PC-3 (cell line): ENCODE measurements around the gene TMEM38B. TPM values are rescaled to one million over a fixed set of nuclear protein-coding genes. Genes with fewer than 3 reads are reported as not detected.
A peak's percentile ranks its signal among the peaks of the same experiment; 100 is the strongest.

ENCODE experiments used
- ATAC-seq: fragments of 200-7000 bp; cut with Tn5 transposase; 2 replicates; pipeline ENCODE4 v1.9.1; 2020; ENCODE audit warnings: mild to moderate bottlenecking, moderate library complexity
- Bru-seq: library from RNA; stranded (reverse); fragments of 400-500 nt; gene quantifications from one replicate; lab custom pipeline; 2021; lab: Mats Ljungman, UMichigan
- BruChase-seq, 2 experiments: library from RNA; stranded (reverse); fragments of 400-500 nt; gene quantifications; one replicate each; lab custom pipeline; 2021; lab: Mats Ljungman, UMichigan
- BruUV-seq: library from RNA; stranded (reverse); fragments of 400-500 nt; replicated peaks from 2 replicates; lab custom pipeline; 2021; lab: Mats Ljungman, UMichigan
- CTCF ChIA-PET: fragments of 300-600 bp; sonication (Branson Sonifier 250); formaldehyde crosslinking; loops from one replicate; lab custom pipeline; 2022; ENCODE audit warnings: antibody characterized with exemption; lab: Charles Lee
- POLR2A ChIA-PET: fragments of 300-600 bp; sonication (Branson Sonifier 250); formaldehyde crosslinking; loops from one replicate; lab custom pipeline; 2022; ENCODE audit warnings: antibody characterized with exemption; ENCODE audit not compliant: unreplicated experiment; lab: Charles Lee
- DNase-seq: peaks from one replicate; pipeline ENCODE4 v3.0.0-alpha.2; 2015
- H2AFZ ChIP-seq: fragments of 300-600 bp; sonication (generic); 2 replicates; pipeline ENCODE4 v1.6.0; 2016; ENCODE audit warnings: antibody characterized with exemption, low read length
- H3F3A ChIP-seq: fragments of 300-600 bp; sonication (generic); one replicate; pipeline ENCODE4 v1.6.0; 2017; ENCODE audit warnings: antibody characterized with exemption, low read length, control low read depth, mild to moderate bottlenecking; ENCODE audit not compliant: unreplicated experiment
- H3K27ac ChIP-seq: fragments of 300-600 bp; sonication (generic); 2 replicates; pipeline ENCODE4 v1.5.1; 2016; ENCODE audit warnings: mild to moderate bottlenecking, low read length
- H3K27me3 ChIP-seq: fragments of 300-600 bp; sonication (generic); 2 replicates; pipeline ENCODE4 v1.6.1; 2016; ENCODE audit warnings: low read length, mixed read lengths
- H3K36me3 ChIP-seq: fragments of 300-600 bp; sonication (generic); 2 replicates; pipeline ENCODE4 v1.6.1; 2016; ENCODE audit warnings: low read depth, mixed run types, low read length, mixed read lengths
- H3K4me1 ChIP-seq: fragments of 300-600 bp; sonication (generic); 2 replicates; pipeline ENCODE4 v1.5.1; 2016; ENCODE audit warnings: low read length; ENCODE audit not compliant: insufficient read depth
- H3K4me2 ChIP-seq: fragments of 300-600 bp; sonication (generic); 2 replicates; pipeline ENCODE4 v1.6.0; 2016; ENCODE audit warnings: low read length
- H3K4me3 ChIP-seq: fragments of 300-600 bp; sonication (generic); 2 replicates; pipeline ENCODE4 v1.5.1; 2016; ENCODE audit warnings: mild to moderate bottlenecking, low read length, mixed read lengths
- H3K79me2 ChIP-seq: fragments of 300-600 bp; sonication (generic); 2 replicates; pipeline ENCODE4 v1.6.1; 2017; ENCODE audit warnings: low read length, mixed read lengths
- H3K9ac ChIP-seq: fragments of 300-600 bp; sonication (generic); 2 replicates; pipeline ENCODE4 v1.6.0; 2016; ENCODE audit warnings: mild to moderate bottlenecking, low read length
- H3K9me2 ChIP-seq: fragments of 300-600 bp; sonication (generic); replicated peaks from 2 replicates; pipeline ENCODE4 v1.6.1; 2016; ENCODE audit warnings: mixed run types, low read length, mixed read lengths
- H3K9me3 ChIP-seq: fragments of 300-600 bp; sonication (generic); 2 replicates; pipeline ENCODE4 v1.6.1; 2016; ENCODE audit warnings: low read length, mixed read lengths
- H4K20me1 ChIP-seq: fragments of 300-600 bp; sonication (generic); 2 replicates; pipeline ENCODE4 v1.6.1; 2016; ENCODE audit warnings: low read length, mixed read lengths
- CTCF ChIP-seq: fragments of 300-600 bp; sonication (generic); conservative IDR thresholded peaks from 2 replicates; pipeline ENCODE4 v1.5.1; 2017; ENCODE audit warnings: antibody characterized with exemption, low read depth, mild to moderate bottlenecking, low read length
- EZH2 ChIP-seq: fragments of 300-600 bp; sonication (generic); IDR thresholded peaks from one replicate; pipeline ENCODE4 v1.6.1; 2017; ENCODE audit warnings: antibody characterized with exemption, mild to moderate bottlenecking, low read length; ENCODE audit not compliant: unreplicated experiment
- EZH2phosphoT487 ChIP-seq: fragments of 300-600 bp; sonication (generic); IDR thresholded peaks from 2 replicates; pipeline ENCODE4 v1.6.1; 2018; ENCODE audit warnings: mild to moderate bottlenecking, antibody characterized with exemption, low read length, borderline replicate concordance
- intact Hi-C: fragments of 100-400 bp; cut with micrococcal nuclease; formaldehyde crosslinking; loops from 2 replicates; pipeline ENCODE4 v1.9.0; 2023
- long read RNA-seq: library from polyadenylated mRNA; unstranded; transcript quantifications from one replicate; pipeline ENCODE4 v2.0.0, GENCODE V29; 2021; ENCODE audit not compliant: unreplicated experiment
- total RNA-seq: library from RNA; depleted of rRNA; stranded (reverse); fragments of >200 nt; gene quantifications from 2 replicates; pipeline ENCODE4 v1.2.3, GENCODE V29; 2014; rRNA removed

TMEM38B gene
- total RNA-seq (13.3 and 16.0 TPM in 2 replicates), Bru-seq, nascent RNA (percentile 51 among the genes with signal in this experiment), BruChase-seq, experiment 1, labeled RNA remaining after a 6-hour chase (percentile 51 among the genes with signal in this experiment), BruChase-seq, experiment 2, labeled RNA remaining after a 2-hour chase (percentile 55 among the genes with signal in this experiment)
- long read RNA-seq, transcript TMEM38B-202 (6 exons, 3,525 nt) = major isoform, 48 of 57 reads
- long read RNA-seq, partial matches to known transcripts = 1 of 57 reads
- long read RNA-seq, other reads (novel, unspliced or antisense) = 8 of 57 reads

GRCh38 chr9:105694190-105694847 lies at the start of gene TMEM38B:
TMEM38B (plus strand) TSS chr9:105694541; CDS start chr9:105694661, 120 bp downstream.
- H2AFZ ChIP-seq = peak within 1 kb of the TSS; percentile 86
- intact Hi-C loops = loop anchor here (1.0 kb wide), 1 partner anchor 24 kb away; no protein-coding TSS in a partner anchor
- H3K9me3 ChIP-seq = no peaks in the 10 kb centered on the region
- no peaks in the 10 kb centered on the region for H3F3A ChIP-seq
- peak within 1 kb of the TSS; percentile 66 for H3K9ac ChIP-seq
- peaks cover 7% of the 10 kb centered on the region; the same call in 1 of the 2 replicates for H3K4me1 ChIP-seq
- ChIA-PET CTCF (interaction anchor here (0.6 kb wide), 1 partner anchor 986 kb away, joined by 4 read pairs; no protein-coding TSS in a partner anchor), POLR2A (no interaction called here)
- no peak within 1 kb of the TSS for H3K27ac ChIP-seq
- no TSS peak for BruUV-seq
- ATAC-seq (peak; percentile 85), DNase-seq (peak; percentile 80)
- no peaks in the 10 kb centered on the region for H4K20me1 ChIP-seq
- no peak for TF ChIP-seq CTCF
- TF ChIP-seq EZH2 = no peak
- TF ChIP-seq EZH2phosphoT487 = no peak
- peak within 1 kb of the TSS; percentile 98 for H3K4me3 ChIP-seq
- no peaks in the 10 kb centered on the region for H3K27me3 ChIP-seq
- peak within 1 kb of the TSS; percentile 90 for H3K4me2 ChIP-seq
- no peaks in the 10 kb centered on the region for H3K36me3 ChIP-seq
- no peaks in the 10 kb centered on the region for H3K9me2 ChIP-seq
- peaks cover 43% of the 10 kb centered on the region for H3K79me2 ChIP-seq

DNA sequence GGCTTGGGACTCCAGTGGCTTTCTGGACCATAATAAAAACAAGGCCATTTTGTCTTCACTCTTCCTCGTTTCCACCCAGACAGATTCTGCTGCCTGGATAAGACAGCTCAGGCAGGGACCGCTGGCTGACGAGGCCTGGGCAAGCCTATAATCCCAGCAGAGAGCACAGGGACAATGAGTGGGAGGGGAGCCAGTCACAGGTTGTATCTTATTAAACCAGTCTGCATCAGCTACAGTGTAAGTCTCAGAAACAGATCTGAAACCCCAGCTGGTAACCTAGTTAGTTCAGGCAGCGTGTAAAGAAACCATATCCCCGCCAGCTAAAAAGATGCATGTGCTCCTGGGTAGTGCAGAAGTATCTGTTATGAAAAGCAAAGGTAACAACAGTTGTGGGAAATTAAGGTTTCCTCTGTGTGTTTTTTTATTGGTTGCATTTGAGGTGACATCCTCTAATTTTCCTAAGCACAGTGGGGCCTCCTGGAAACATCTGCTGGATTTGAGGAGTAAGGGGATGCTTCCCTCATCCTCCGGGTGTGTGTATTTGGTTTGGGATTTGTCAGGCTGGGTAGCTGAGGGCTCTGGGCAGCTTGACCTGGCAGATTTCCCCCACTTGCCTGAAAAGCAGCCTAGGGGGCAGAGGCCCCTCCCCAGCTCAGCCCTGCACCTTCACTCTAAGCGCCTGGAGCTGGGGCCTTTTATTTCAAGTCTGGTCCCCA lies 47.3 kb upstream of the TMEM38B start:
- Histone ChIP-seq H3K27ac (no peak overlapping the region), H3K9me3 (no peaks in the 10 kb centered on the region), H4K20me1 (no peaks in the 10 kb centered on the region), H3K9me2 (no peaks in the 10 kb centered on the region), H3K9ac (no peak overlapping the region), H2AFZ (no peak overlapping the region), H3K27me3 (no peaks in the 10 kb centered on the region), H3K79me2 (no peaks in the 10 kb centered on the region), H3K4me1 (no peaks in the 10 kb centered on the region), H3K36me3 (no peaks in the 10 kb centered on the region; the same call in 1 of the 2 replicates), H3F3A (no peaks in the 10 kb centered on the region), H3K4me3 (no peak overlapping the region), H3K4me2 (no peak overlapping the region)
- DNase-seq = no peak
- no TSS peak for BruUV-seq
- ATAC-seq = no peak
- ChIA-PET CTCF (no interaction called here), POLR2A (interaction anchor here (0.6 kb wide), 1 partner anchor 96 kb away, joined by 3 read pairs; no protein-coding TSS in a partner anchor)
- TF ChIP-seq EZH2phosphoT487 (no peak), EZH2 (no peak), CTCF (no peak)
- intact Hi-C loops = no loop called here
